Naive thymus-derived CD4-positive, alpha-beta T cell (primary cell): ENCODE measurements around the gene PIANP. TPM values are rescaled to one million over a fixed set of nuclear protein-coding genes. Genes with fewer than 3 reads are reported as not detected.
"Not testable (repeated sequence)": the region's sequence is repeated elsewhere in the genome, so short reads cannot be mapped to it uniquely, and the experiment has no call there.

Experiments used
- ATAC-seq: fragments of 150-1000 bp; cut with Tn5 transposase; 2 replicates; pipeline ENCODE4 v1.10.0; 2021; ENCODE audit warnings: mild to moderate bottlenecking, moderate library complexity
- CTCF ChIA-PET: fragments of 350-600 bp; sonication (Branson Sonifier 250); formaldehyde crosslinking; loops from one replicate; lab custom pipeline; 2021; ENCODE audit warnings: antibody characterized with exemption; lab: Charles Lee
- POLR2A ChIA-PET: fragments of 350-600 bp; sonication (Branson Sonifier 250); formaldehyde crosslinking; loops from one replicate; lab custom pipeline; 2021; ENCODE audit warnings: antibody characterized with exemption, inconsistent platforms; lab: Charles Lee
- DNase-seq, 9 donors: peaks; one replicate each; pipeline versions ENCODE4 v3.0.0 to v3.0.0-alpha.2; 2020 to 2022; ENCODE audit warnings: mixed read lengths in 1 of 9
- H3K27ac ChIP-seq: one replicate; pipeline ENCODE4 v1.7.0; 2013; ENCODE audit warnings: mild to moderate bottlenecking, low read depth, low read length, moderate library complexity
- H3K27me3 ChIP-seq, 2 donors: one replicate each; pipeline ENCODE4 v1.7.0; 2013; ENCODE audit warnings: low read length in 2 of 2, mild to moderate bottlenecking in 2 of 2, moderate library complexity in 2 of 2; ENCODE audit not compliant: control insufficient read depth in 2 of 2, insufficient read depth in 2 of 2
- H3K36me3 ChIP-seq, 3 experiments: 1 replicate in 2 of 3; 2 replicates in 1 of 3; pipeline ENCODE4 v1.7.0; 2013; ENCODE audit warnings: low read length in 3 of 3, mild to moderate bottlenecking in 3 of 3, moderate library complexity in 1 of 3; ENCODE audit not compliant: insufficient read depth in 3 of 3, control insufficient read depth in 2 of 3
- H3K4me1 ChIP-seq, 2 donors: one replicate each; pipeline ENCODE4 v1.7.0; 2013; ENCODE audit warnings: low read length in 2 of 2, mild to moderate bottlenecking in 2 of 2, moderate library complexity in 1 of 2; ENCODE audit not compliant: control insufficient read depth in 2 of 2, insufficient read depth in 2 of 2
- H3K4me3 ChIP-seq: 2 replicates; pipeline ENCODE4 v1.7.0; 2013; ENCODE audit warnings: mild to moderate bottlenecking, low read length
- H3K9me3 ChIP-seq, 3 experiments: 1 replicate in 2 of 3; 2 replicates in 1 of 3; pipeline ENCODE4 v1.7.0; 2013; ENCODE audit warnings: low read length in 3 of 3; ENCODE audit not compliant: control insufficient read depth in 2 of 3
- H3K27ac Mint-ChIP-seq, 9 donors: one replicate each; pipeline ENCODE4 v1.8.0; 2020 to 2022; ENCODE audit warnings: mixed read lengths in 9 of 9, mild to moderate bottlenecking in 8 of 9, moderate library complexity in 5 of 9, inconsistent platforms in 2 of 9
- H3K27me3 Mint-ChIP-seq, 5 donors: one replicate each; pipeline ENCODE4 v1.8.0; 2021 to 2022; ENCODE audit warnings: mixed read lengths in 5 of 5, mild to moderate bottlenecking in 1 of 5
- H3K36me3 Mint-ChIP-seq, 5 donors: one replicate each; pipeline ENCODE4 v1.8.0; 2020 to 2022; ENCODE audit warnings: mixed read lengths in 5 of 5, mild to moderate bottlenecking in 3 of 5, inconsistent platforms in 1 of 5
- H3K4me1 Mint-ChIP-seq, 7 donors: one replicate each; pipeline ENCODE4 v1.8.0; 2020 to 2022; ENCODE audit warnings: mixed read lengths in 7 of 7, mild to moderate bottlenecking in 3 of 7, inconsistent platforms in 1 of 7
- H3K4me3 Mint-ChIP-seq, 10 donors: one replicate each; pipeline ENCODE4 v1.8.0; 2020 to 2022; ENCODE audit warnings: mild to moderate bottlenecking in 10 of 10, mixed read lengths in 10 of 10, moderate library complexity in 6 of 10, inconsistent platforms in 2 of 10
- H3K9me3 Mint-ChIP-seq, 11 donors: one replicate each; pipeline ENCODE4 v1.8.0; 2020 to 2022; ENCODE audit warnings: mixed read lengths in 11 of 11, mild to moderate bottlenecking in 4 of 11, inconsistent platforms in 1 of 11, moderate library complexity in 1 of 11
- intact Hi-C, 2 donors: fragments of 100-400 bp; cut with micrococcal nuclease; formaldehyde crosslinking; loops; one replicate each; pipeline ENCODE4 v1.15.1; 2023
- polyA plus RNA-seq, 2 donors: library from polyadenylated mRNA; unstranded; fragments of 300-500 nt; fragmentation: Illumina TruSeq; gene quantifications; one replicate each; pipeline ENCODE4 v1.2.3, GENCODE V29; 2021
- total RNA-seq, 6 experiments: library from RNA in 5 of 6; stranded (reverse) in 5 of 6; gene quantifications; 1 replicate in 5 of 6; 2 replicates in 1 of 6; pipeline ENCODE4 v1.2.3 and lab custom pipeline; 2021 to 2026

PIANP gene
- total and polyA plus RNA-seq, 7 experiments from 2014 or later, result 0.22 to 1.7 (median 0.84) TPM; not detected in 1

DNA sequence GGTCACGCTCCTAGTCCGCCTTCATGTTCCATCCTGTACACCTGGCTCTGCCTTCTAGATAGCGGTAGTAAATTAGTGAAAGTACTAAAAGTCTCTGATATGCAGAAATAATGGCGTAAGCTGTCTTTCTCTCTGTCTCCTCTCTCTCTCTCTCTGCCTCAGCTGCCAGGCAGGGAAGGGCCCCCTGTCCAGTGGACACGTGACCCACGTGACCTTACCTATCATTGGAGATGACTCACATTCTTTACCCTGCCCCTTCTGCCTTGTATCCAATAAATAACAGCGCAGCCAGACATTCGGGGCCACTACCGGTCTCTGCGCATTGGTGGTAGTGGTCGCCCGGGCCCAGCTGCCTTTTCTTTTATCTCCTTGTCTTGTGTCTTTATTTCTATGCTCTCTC is 41.5 kb upstream of the PIANP start:
- H3K36me3 ChIP-seq, H3K27me3 ChIP-seq, H3K9me3 Mint-ChIP-seq, H3K9me3 ChIP-seq, H3K27me3 Mint-ChIP-seq, H3K27ac Mint-ChIP-seq, intact Hi-C loops, ATAC-seq, H3K27ac ChIP-seq, H3K4me3 ChIP-seq, DNase-seq, H3K4me3 Mint-ChIP-seq: not testable (repeated sequence)
- peaks cover 0 to 13% of the 10 kb centered on the region in 2 donors for H3K4me1 ChIP-seq
- ChIA-PET CTCF (interaction anchor here (1.2 to 1.9 kb wide), 2 partner anchors 11 to 92 kb away, joined by 3 to 8 read pairs; partner anchors contain the start of gene MLF2), POLR2A (interaction anchor here (1.3 kb wide), 1 partner anchor 11 kb away, joined by 4 read pairs; the partner anchor contains the start of gene MLF2)
- H3K36me3 Mint-ChIP-seq, result peaks cover 0 to 16% (median 0%) of the 10 kb centered on the region in 5 donors
- peaks cover 12 to 20% (median 16%) of the 10 kb centered on the region in 7 donors for H3K4me1 Mint-ChIP-seq

DNA sequence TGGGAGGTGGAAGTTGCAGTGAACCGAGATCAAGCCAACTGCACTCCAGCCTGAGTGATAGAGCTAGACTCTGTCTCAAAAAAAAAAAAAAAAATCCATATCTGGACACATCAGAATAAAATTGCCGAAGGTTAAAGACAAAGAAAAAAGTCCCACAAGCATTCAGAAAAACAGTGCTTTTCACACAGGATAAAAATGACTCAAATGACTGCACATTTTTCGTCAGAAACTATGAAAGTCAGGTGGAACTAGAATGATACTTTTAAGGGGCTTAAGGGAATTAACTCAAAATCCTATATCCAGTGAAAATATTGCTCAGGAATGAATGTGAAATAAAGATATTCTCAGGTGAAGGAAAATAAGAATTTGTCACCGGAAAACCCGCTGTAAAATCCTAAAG is 36.1 kb upstream of the PIANP start:
- no peak overlapping the region for H3K27ac Mint-ChIP-seq
- Histone ChIP-seq H3K27me3 (no peaks in the 10 kb centered on the region), H3K4me3 (no peak overlapping the region), H3K27ac (no peak overlapping the region), H3K9me3 (no peaks in the 10 kb centered on the region), H3K4me1 (no peaks in the 10 kb centered on the region), H3K36me3 (peaks cover 0 to 23% (median 0%) of the 10 kb centered on the region in 3 experiments)
- no peak overlapping the region for H3K4me3 Mint-ChIP-seq
- no peaks in the 10 kb centered on the region for H3K27me3 Mint-ChIP-seq
- ChIA-PET POLR2A (no interaction called here), CTCF (interaction anchor here (1.0 to 1.9 kb wide), 3 partner anchors 60 to 92 kb away, joined by 3 to 5 read pairs (median 4); no protein-coding TSS in a partner anchor)
- H3K4me1 Mint-ChIP-seq, result peaks cover 0 to 10% (median 2%) of the 10 kb centered on the region in 7 donors
- peaks cover 0 to 15% (median 0%) of the 10 kb centered on the region in 5 donors for H3K36me3 Mint-ChIP-seq
- intact Hi-C loops, result no loop called here
- DNase-seq (no peak), ATAC-seq (no peak)
- peaks cover 0 to 2% (median 0%) of the 10 kb centered on the region in 11 donors for H3K9me3 Mint-ChIP-seq

- Histone ChIP-seq H3K4me3 (no peak overlapping the region), H3K36me3 (peaks cover 0 to 34% (median 0%) of the 10 kb centered on the region in 3 experiments), H3K9me3 (no peaks in the 10 kb centered on the region), H3K27me3 (no peaks in the 10 kb centered on the region), H3K4me1 (no peaks in the 10 kb centered on the region), H3K27ac (no peak overlapping the region)
- ATAC-seq (peak; percentile 81), DNase-seq (peak in 4 of 9 donors; percentile 23 to 39 (median 29))
- Mint-ChIP-seq H3K4me3 (no peak overlapping the region), H3K36me3 (peaks cover 0 to 24% (median 8%) of the 10 kb centered on the region in 5 donors), H3K27ac (peak overlapping the region in 1 of 9 donors; percentile 43), H3K4me1 (peaks cover 0 to 10% (median 5%) of the 10 kb centered on the region in 7 donors), H3K9me3 (peaks cover 0 to 2% (median 0%) of the 10 kb centered on the region in 11 donors), H3K27me3 (no peaks in the 10 kb centered on the region)
- ChIA-PET CTCF (interaction anchor here (1.5 to 3.1 kb wide), 2 partner anchors 61 to 89 kb away, joined by 4 to 17 read pairs; no protein-coding TSS in a partner anchor), POLR2A (interaction anchor here (2.1 kb wide), 1 partner anchor 12 kb away, joined by 8 read pairs; the partner anchor contains the start of gene COPS7A)
- intact Hi-C loops, result loop anchor here in 1 of 2 donors (1.0 kb wide), 4 partner anchors 18 to 100 kb away; partner anchors contain the start of gene MLF2
These were observed 35.0 kb upstream of the PIANP start for GRCh38 chr12:6735448-6736191.

- ChIA-PET POLR2A (interaction anchor here (2.1 kb wide), 1 partner anchor 11 kb away, joined by 8 read pairs; the partner anchor contains the start of gene COPS7A), CTCF (interaction anchor here (1.1 to 3.1 kb wide), 2 partner anchors 78 to 90 kb away, joined by 3 to 17 read pairs; no protein-coding TSS in a partner anchor)
- H3K4me3 Mint-ChIP-seq, result no peak overlapping the region
- H3K27me3 Mint-ChIP-seq, result no peaks in the 10 kb centered on the region
- Histone ChIP-seq H3K27ac (no peak overlapping the region), H3K4me1 (no peaks in the 10 kb centered on the region), H3K36me3 (peaks cover 0 to 42% (median 6%) of the 10 kb centered on the region in 3 experiments), H3K4me3 (no peak overlapping the region), H3K9me3 (no peaks in the 10 kb centered on the region), H3K27me3 (no peaks in the 10 kb centered on the region)
- intact Hi-C loops, result loop anchor here in 1 of 2 donors (1.0 kb wide), 4 partner anchors 19 to 101 kb away; partner anchors contain the start of gene MLF2
- H3K27ac Mint-ChIP-seq, result no peak overlapping the region
- H3K36me3 Mint-ChIP-seq, result peaks cover 6 to 32% (median 10%) of the 10 kb centered on the region in 5 donors
- peaks cover 0 to 12% (median 5%) of the 10 kb centered on the region in 7 donors for H3K4me1 Mint-ChIP-seq
- H3K9me3 Mint-ChIP-seq, result peaks cover 0 to 2% (median 0%) of the 10 kb centered on the region in 11 donors
- ATAC-seq, result no peak
- DNase-seq, result no peak
These were observed 34.1 kb upstream of the PIANP start for GRCh38 chr12:6734506-6735387.

DNA sequence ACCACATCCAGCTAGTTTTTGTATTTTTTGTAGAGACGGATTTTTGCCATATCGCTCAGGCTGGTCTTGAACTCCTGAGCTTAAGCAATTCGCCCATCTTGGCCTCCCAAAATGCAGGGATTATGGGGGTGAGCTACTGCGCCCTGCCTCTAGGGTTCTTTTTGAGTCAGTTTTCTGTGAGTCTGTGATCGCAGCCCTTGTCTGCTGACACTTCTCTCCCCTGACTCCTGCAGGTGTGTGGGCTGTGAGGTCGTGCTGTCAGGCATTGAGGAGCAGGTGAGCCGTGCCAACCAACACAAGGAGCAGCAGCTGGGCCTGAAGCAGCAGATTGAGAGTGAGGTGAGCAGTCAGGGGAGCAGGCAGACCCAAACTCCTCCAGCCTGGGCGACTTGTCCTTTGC is 29.6 kb upstream of the PIANP start:
- Mint-ChIP-seq H3K27ac (no peak overlapping the region), H3K4me1 (peaks cover 11 to 16% (median 13%) of the 10 kb centered on the region in 7 donors), H3K9me3 (peaks cover 0 to 2% (median 0%) of the 10 kb centered on the region in 11 donors), H3K4me3 (no peak overlapping the region), H3K36me3 (peaks cover 12 to 56% (median 19%) of the 10 kb centered on the region in 5 donors), H3K27me3 (no peaks in the 10 kb centered on the region)
- H3K4me1 ChIP-seq, result peaks cover 1 to 3% of the 10 kb centered on the region in 2 donors
- DNase-seq, result no peak
- CTCF ChIA-PET, result no interaction called here
- no peak overlapping the region for H3K4me3 ChIP-seq
- ATAC-seq, result no peak
- no peaks in the 10 kb centered on the region for H3K27me3 ChIP-seq
- no peak overlapping the region for H3K27ac ChIP-seq
- intact Hi-C loops, result no loop called here
- peaks cover 12 to 67% (median 18%) of the 10 kb centered on the region in 3 experiments for H3K36me3 ChIP-seq
- no peaks in the 10 kb centered on the region for H3K9me3 ChIP-seq
- POLR2A ChIA-PET, result no interaction called here

DNA sequence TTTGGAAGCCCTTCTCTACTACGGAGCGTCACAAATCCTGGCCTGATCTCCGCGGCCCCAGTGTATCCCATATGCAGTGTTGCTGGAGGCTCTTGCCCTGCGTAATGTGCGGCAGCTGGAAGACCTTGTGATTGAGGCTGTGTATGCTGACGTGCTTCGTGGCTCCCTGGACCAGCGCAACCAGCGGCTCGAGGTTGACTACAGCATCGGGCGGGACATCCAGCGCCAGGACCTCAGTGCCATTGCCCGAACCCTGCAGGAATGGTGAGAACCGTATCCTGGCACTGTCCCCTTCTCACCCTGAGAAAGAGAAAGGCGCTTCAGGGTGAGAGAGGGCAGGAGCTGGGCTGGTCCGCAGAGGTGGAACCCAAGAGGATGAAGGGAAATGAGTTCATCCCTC is 28.6 kb upstream of the PIANP start:
- Mint-ChIP-seq H3K36me3 (peaks cover 12 to 49% (median 19%) of the 10 kb centered on the region in 5 donors), H3K9me3 (no peaks in the 10 kb centered on the region), H3K4me3 (no peak overlapping the region), H3K27me3 (no peaks in the 10 kb centered on the region), H3K27ac (no peak overlapping the region), H3K4me1 (peaks cover 17 to 24% (median 19%) of the 10 kb centered on the region in 7 donors)
- Histone ChIP-seq H3K27me3 (no peaks in the 10 kb centered on the region), H3K4me3 (no peak overlapping the region), H3K27ac (no peak overlapping the region), H3K36me3 (peaks cover 12 to 58% (median 18%) of the 10 kb centered on the region in 3 experiments), H3K4me1 (peaks cover 10 to 11% of the 10 kb centered on the region in 2 donors), H3K9me3 (no peaks in the 10 kb centered on the region)
- DNase-seq, result no peak
- ATAC-seq, result no peak
- ChIA-PET CTCF (no interaction called here), POLR2A (no interaction called here)
- intact Hi-C loops, result no loop called here
